Measurements from ENCODE around the gene MAPKAPK2.

DNA sequence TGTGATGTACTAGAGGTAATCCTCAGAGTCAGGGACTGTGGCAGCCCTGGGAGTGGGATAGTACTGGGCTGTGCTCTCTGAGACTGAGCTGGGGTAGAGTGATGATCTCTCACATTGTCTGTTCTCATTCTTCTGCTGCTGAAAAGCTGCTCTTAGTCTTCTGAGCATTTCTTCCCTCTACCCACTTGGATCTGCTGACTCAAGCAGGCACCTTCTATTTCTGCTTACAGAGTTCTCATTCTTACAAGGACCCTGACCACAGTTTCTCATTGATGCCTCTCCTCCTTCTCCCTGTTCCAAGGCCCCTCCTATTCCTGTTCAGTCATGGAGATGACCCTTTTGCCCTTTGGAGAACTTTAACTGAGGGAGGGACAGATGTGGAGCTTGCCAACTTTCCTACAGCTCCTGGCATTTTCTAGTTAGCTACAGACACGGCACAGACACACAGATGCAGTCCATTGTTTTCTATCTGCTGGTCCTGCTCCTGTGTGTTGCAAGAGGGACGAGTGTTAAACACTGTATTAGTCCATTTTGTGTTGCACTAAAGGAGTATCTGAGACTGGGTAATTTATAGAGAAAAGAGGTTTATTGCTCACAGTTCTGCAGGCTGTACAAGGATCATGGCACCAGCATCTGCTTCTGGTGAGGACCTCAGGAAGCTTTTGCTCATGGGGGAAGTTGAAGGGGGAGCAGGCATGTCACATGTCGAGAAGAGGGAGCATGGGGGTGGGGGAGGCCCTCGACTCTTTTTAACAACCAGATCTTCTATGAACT is 12.3 kb downstream of the MAPKAPK2 start:
- TF ChIP-seq CTCF (IDR thresholded peaks at IDR 0.05) (no peak), POLR2A (IDR thresholded peaks at IDR 0.05) (no peak)

Measured in adrenal gland (tissue), 5 donors.